OCI-LY7 (cell line): ENCODE data around the gene FAM114A1. TPM values are rescaled to one million over a fixed set of nuclear protein-coding genes. Genes with fewer than 3 reads are reported as not detected.

Source experiments
- BruUV-seq: library from RNA; stranded (reverse); fragments of 400-500 nt; replicated peaks from 2 replicates; lab custom pipeline; 2021; lab: Mats Ljungman, UMichigan
- CTCF ChIA-PET: fragments of 300-600 bp; sonication (Branson Sonifier 250); formaldehyde crosslinking; loops from one replicate; lab custom pipeline; 2022; ENCODE audit warnings: antibody characterized with exemption; ENCODE audit not compliant: unreplicated experiment; lab: Charles Lee
- POLR2A ChIA-PET: fragments of 300-600 bp; sonication (Branson Sonifier 250); formaldehyde crosslinking; loops from one replicate; lab custom pipeline; 2022; ENCODE audit warnings: antibody characterized with exemption; lab: Charles Lee
- DNase-seq: peaks from one replicate; pipeline ENCODE4 v3.0.0-alpha.2; 2015; ENCODE audit warnings: low spot score
- H2AFZ ChIP-seq: fragments of 200-600 bp; sonication (generic), shearing (Covaris generic); 2 replicates; pipeline ENCODE4 v1.6.1; 2014; ENCODE audit warnings: mild to moderate bottlenecking, antibody characterized with exemption, low read length, moderate library complexity
- H3K27ac ChIP-seq: fragments of 200-600 bp; sonication (generic); 2 replicates; pipeline ENCODE4 v1.5.1; 2014; ENCODE audit warnings: mixed run types, low read depth, mild to moderate bottlenecking, moderate library complexity, low read length, inconsistent platforms; ENCODE audit not compliant: poor library complexity, severe bottlenecking
- H3K36me3 ChIP-seq: fragments of 200-600 bp; sonication (generic); 2 replicates; pipeline ENCODE4 v1.6.1; 2014; ENCODE audit warnings: mild to moderate bottlenecking, antibody characterized with exemption, low read length, moderate library complexity, mixed read lengths; ENCODE audit not compliant: insufficient read depth
- H3K4me1 ChIP-seq: fragments of 200-600 bp; sonication (generic); 2 replicates; pipeline ENCODE4 v1.5.1; 2014; ENCODE audit warnings: mild to moderate bottlenecking, low read length; ENCODE audit not compliant: insufficient read depth, poor library complexity, severe bottlenecking
- H3K4me2 ChIP-seq: fragments of 200-600 bp; sonication (generic); 2 replicates; pipeline ENCODE4 v1.6.1; 2014; ENCODE audit warnings: mild to moderate bottlenecking, low read length
- H3K4me3 ChIP-seq: fragments of 200-600 bp; sonication (generic); 2 replicates; pipeline ENCODE4 v1.5.1; 2014; ENCODE audit warnings: mild to moderate bottlenecking, low read depth, low read length; ENCODE audit not compliant: poor library complexity, severe bottlenecking
- H3K79me2 ChIP-seq: fragments of 200-600 bp; sonication (generic); 2 replicates; pipeline ENCODE4 v1.6.1; 2016; ENCODE audit warnings: low read depth, mild to moderate bottlenecking, low read length, moderate library complexity, mixed read lengths; ENCODE audit not compliant: insufficient read depth
- H3K9me2 ChIP-seq: fragments of 200-600 bp; sonication (generic); 2 replicates; pipeline ENCODE4 v1.6.1; 2016; ENCODE audit warnings: mild to moderate bottlenecking, low read length, mixed read lengths; ENCODE audit not compliant: insufficient read depth
- H3K9me3 ChIP-seq: fragments of 200-600 bp; sonication (generic); 2 replicates; pipeline ENCODE4 v1.6.1; 2014; ENCODE audit warnings: mild to moderate bottlenecking, mixed run types, low read length, mixed read lengths
- H4K20me1 ChIP-seq: fragments of 200-600 bp; sonication (generic); 2 replicates; pipeline ENCODE4 v1.6.1; 2014; ENCODE audit warnings: mild to moderate bottlenecking, antibody characterized with exemption, low read length, moderate library complexity, mixed read lengths; ENCODE audit not compliant: insufficient read depth
- CTCF ChIP-seq: fragments of 200-600 bp; sonication (generic); conservative IDR thresholded peaks from 2 replicates; pipeline ENCODE4 v1.5.1; 2014; ENCODE audit warnings: mild to moderate bottlenecking, antibody characterized with exemption, low read length, moderate library complexity, mixed read lengths
- EZH2phosphoT487 ChIP-seq: fragments of 200-600 bp; sonication (generic); IDR thresholded peaks from 2 replicates; pipeline ENCODE4 v1.6.1; 2018; ENCODE audit warnings: low read depth, borderline replicate concordance, mild to moderate bottlenecking, mixed run types, antibody characterized with exemption, low read length, moderate library complexity, mixed read lengths
- intact Hi-C: fragments of 100-400 bp; cut with micrococcal nuclease; formaldehyde crosslinking; loops from one replicate; pipeline ENCODE4 v1.10.0; 2022; ENCODE audit not compliant: unreplicated experiment
- total RNA-seq, 2 experiments: library from RNA; depleted of rRNA in 1 of 2; stranded (reverse); fragments of >200 nt in 1 of 2; shearing (Covaris generic) in 1 of 2; gene quantifications; 2 replicates each; pipeline ENCODE4 v1.2.3, GENCODE V29; 2014 to 2022

Gene FAM114A1
- total RNA-seq, 2 experiments from 2014 or later, result not detected

- intact Hi-C loops, result no loop called here
- peak overlapping the region; percentile 84 for H2AFZ ChIP-seq
- POLR2A ChIA-PET, result interaction anchor here (0.7 kb wide), 2 partner anchors 98 to 191 kb away, joined by 4 to 5 read pairs; no protein-coding TSS in a partner anchor
- H3K27ac ChIP-seq, result peak overlapping the region; percentile 77
- TF ChIP-seq CTCF (no peak), EZH2phosphoT487 (no peak)
- H3K9me2 ChIP-seq, result no peaks in the 10 kb centered on the region
- peaks cover 5% of the 10 kb centered on the region; the same call in 1 of the 2 replicates for H3K9me3 ChIP-seq
- H4K20me1 ChIP-seq, result no peaks in the 10 kb centered on the region
- H3K36me3 ChIP-seq, result no peaks in the 10 kb centered on the region; the same call in 1 of the 2 replicates
- H3K4me2 ChIP-seq, result peak overlapping the region; percentile 96
- CTCF ChIA-PET, result interaction anchor here (0.6 kb wide), 1 partner anchor 186 kb away, joined by 9 read pairs; no protein-coding TSS in a partner anchor
- peaks cover 27% of the 10 kb centered on the region; the same call in 1 of the 2 replicates for H3K79me2 ChIP-seq
- no peak for DNase-seq
- H3K4me1 ChIP-seq, result peaks cover 51% of the 10 kb centered on the region
- no TSS peak for BruUV-seq
- peak overlapping the region; percentile 71 for H3K4me3 ChIP-seq
Observed at GRCh38 chr4:38858097-38858420, 9.5 kb upstream of the FAM114A1 start.

- Histone ChIP-seq H3K27ac (no peak overlapping the region), H3K9me3 (no peaks in the 10 kb centered on the region; the same call in 1 of the 2 replicates), H3K4me3 (no peak overlapping the region), H2AFZ (peak overlapping the region; percentile 30; the same call in 1 of the 2 replicates), H3K36me3 (no peaks in the 10 kb centered on the region), H3K9me2 (no peaks in the 10 kb centered on the region), H3K4me2 (no peak overlapping the region), H3K79me2 (peaks cover 14% of the 10 kb centered on the region; the same call in 1 of the 2 replicates), H4K20me1 (no peaks in the 10 kb centered on the region), H3K4me1 (peaks cover 44% of the 10 kb centered on the region)
- no TSS peak for BruUV-seq
- CTCF ChIA-PET, result interaction anchor here (1.3 kb wide), 1 partner anchor 100 kb away, joined by 4 read pairs; no protein-coding TSS in a partner anchor
- intact Hi-C loops, result no loop called here
- no peak for DNase-seq
- TF ChIP-seq EZH2phosphoT487 (no peak), CTCF (no peak)
- POLR2A ChIA-PET, result interaction anchor here (0.6 to 2.1 kb wide), 3 partner anchors 74 to 510 kb away, joined by 3 to 8 read pairs (median 6); partner anchors contain the start of gene TLR10
Observed at GRCh38 chr4:38859501-38859900, 8.1 kb upstream of the FAM114A1 start.

- Histone ChIP-seq H3K4me1 (peaks cover 37% of the 10 kb centered on the region), H3K9me2 (no peaks in the 10 kb centered on the region), H3K79me2 (peaks cover 1% of the 10 kb centered on the region; the same call in 1 of the 2 replicates), H3K4me3 (no peak overlapping the region), H3K9me3 (no peaks in the 10 kb centered on the region), H3K4me2 (no peak overlapping the region), H4K20me1 (no peaks in the 10 kb centered on the region), H2AFZ (peak overlapping the region; percentile 54; the same call in 1 of the 2 replicates), H3K36me3 (no peaks in the 10 kb centered on the region), H3K27ac (no peak overlapping the region)
- TF ChIP-seq CTCF (peak; percentile 97), EZH2phosphoT487 (no peak)
- CTCF ChIA-PET, result interaction anchor here (0.7 to 1.1 kb wide), 7 partner anchors 9 to 274 kb away, joined by 3 to 11 read pairs (median 4); no protein-coding TSS in a partner anchor
- intact Hi-C loops, result no loop called here
- no TSS peak for BruUV-seq
- POLR2A ChIA-PET, result interaction anchor here (0.5 to 2.1 kb wide), 8 partner anchors 26 to 321 kb away, joined by 4 to 8 read pairs (median 5); partner anchors contain the start of gene TLR10
- peak; percentile 90 for DNase-seq
Observed at GRCh38 chr4:38860788-38861424, 6.7 kb upstream of the FAM114A1 start.
